H1 (cell line): ENCODE results near the gene METTL8. TPM values are rescaled to one million over a fixed set of nuclear protein-coding genes. Genes with fewer than 3 reads are reported as not detected.

Experiments
- YY1 ChIP-seq: IDR thresholded peaks from 2 replicates; pipeline ENCODE4 v1.6.1; 2011; ENCODE audit warnings: low read depth, mild to moderate bottlenecking, low read length
- polyA plus RNA-seq, 7 experiments: library from polyadenylated mRNA; depleted of rRNA in 3 of 7; stranded (reverse) in 5 of 7; unstranded in 2 of 7; fragments of >200 nt in 5 of 7; fragments of 200-250 nt in 2 of 7; gene quantifications; 1 replicate in 5 of 7; 2 replicates in 1 of 7; 4 replicates in 1 of 7; pipeline versions ENCODE4 v1.2.1 to v1.2.3, GENCODE V29; 2011 to 2013; ENCODE audit warnings: missing spikeins in 2 of 7, mixed read lengths in 2 of 7
- total RNA-seq: library from RNA; stranded (reverse); fragmentation: NEBNext Ultra II Directional; extraction: Animal tissue kit (Norgen Biotek cat#: 25700); gene quantifications from 2 replicates; pipeline ENCODE4 v1.2.1, GENCODE V29; 2021

Gene METTL8
- total and polyA plus RNA-seq, 2 of the 8 experiments (the other 6 are each of a cell fraction or from before 2014, with no cell fraction given) = 17.6 to 79.7 TPM

- TF ChIP-seq YY1 = no peak
Measured at GRCh38 chr2:171279983-171280790, 153.6 kb downstream of the METTL8 start (continued).
